AG08396 (cell line): ENCODE data around the gene SLC25A47.
A peak's percentile ranks its signal among the peaks of the same experiment; 100 is the strongest.
"Not testable (repeated sequence)": the region's sequence is repeated elsewhere in the genome, so short reads cannot be mapped to it uniquely, and the experiment has no call there.

Source experiments
- DNase-seq: peaks from one replicate; pipeline ENCODE4 v3.0.0; 2012; ENCODE audit warnings: low spot score, mixed read lengths

SLC25A47 gene

GRCh38 chr14:100325231-100325632 lies 2.1 kb downstream of the SLC25A47 start:
- no peak for DNase-seq

GRCh38 chr14:100325958-100326357 lies 2.8 kb downstream of the SLC25A47 start:
- no peak for DNase-seq

GRCh38 chr14:100327128-100327527 lies 4.0 kb downstream of the SLC25A47 start:
- no peak for DNase-seq

- no peak for DNase-seq
These were observed 5.5 kb downstream of the SLC25A47 start for GRCh38 chr14:100328495-100329163.

GRCh38 chr14:100329233-100330006 lies 6.3 kb downstream of the SLC25A47 start:
- no peak for DNase-seq

- DNase-seq: no peak
These were observed 6.8 kb downstream of the SLC25A47 start for GRCh38 chr14:100330007-100330344.

GRCh38 chr14:100330388-100330931 lies 7.3 kb downstream of the SLC25A47 start:
- no peak for DNase-seq

DNA sequence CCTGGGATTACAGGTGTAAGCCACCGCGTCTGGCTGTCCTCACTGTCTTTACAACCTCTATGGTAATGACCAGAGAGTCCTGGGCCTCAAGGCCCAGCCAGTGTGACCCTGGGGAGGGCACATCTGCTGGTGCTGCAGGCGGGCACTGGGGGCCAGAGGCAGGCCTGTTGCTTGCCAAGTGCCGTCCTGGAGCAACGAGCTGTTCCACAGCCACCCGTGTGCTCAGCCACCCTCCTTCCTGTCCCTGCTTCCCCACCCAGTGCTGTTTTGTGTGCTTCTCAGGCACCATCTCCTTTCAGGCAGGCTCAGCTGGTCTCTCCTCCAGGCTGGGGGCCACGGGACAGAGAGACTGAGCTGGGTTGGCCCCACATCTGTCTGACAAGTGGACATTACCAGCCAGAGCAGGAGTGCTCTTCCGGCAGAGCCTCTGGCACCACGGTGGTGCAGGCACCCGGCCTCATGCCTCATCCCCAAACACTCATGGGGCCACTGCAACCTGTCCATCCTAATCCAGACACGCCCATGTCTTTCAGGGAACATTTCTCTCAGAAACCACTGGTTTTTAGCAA lies 9.0 kb downstream of the SLC25A47 start:
- no peak for DNase-seq

DNA sequence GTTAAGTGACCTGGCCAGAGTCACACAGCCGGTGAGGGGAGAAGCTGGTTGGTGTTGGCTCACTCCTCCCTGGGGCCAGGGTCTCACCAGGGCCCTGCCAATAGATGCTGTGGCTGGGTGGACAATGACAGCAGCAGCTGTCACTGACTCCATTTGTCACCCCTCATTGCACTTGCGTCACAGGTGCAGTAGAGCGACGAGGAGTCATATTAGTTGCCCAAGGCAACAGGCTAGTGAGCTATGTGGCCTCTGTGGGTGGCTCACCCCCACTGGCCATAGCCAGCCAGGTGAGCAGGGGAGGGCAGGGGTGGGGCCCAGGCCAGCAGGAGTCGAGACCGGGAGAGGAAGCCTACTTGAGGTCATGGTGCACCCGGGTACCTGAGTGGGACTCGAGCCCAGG lies 9.7 kb downstream of the SLC25A47 start:
- no peak for DNase-seq

- no peak for DNase-seq
These were observed 10.2 kb downstream of the SLC25A47 start for GRCh38 chr14:100333311-100333710.

- no peak for DNase-seq
These were observed 10.7 kb downstream of the SLC25A47 start for GRCh38 chr14:100333827-100334226.

GRCh38 chr14:100334904-100335303 lies 11.8 kb downstream of the SLC25A47 start:
- DNase-seq: no peak

GRCh38 chr14:100336618-100337530 lies 13.7 kb downstream of the SLC25A47 start:
- no peak for DNase-seq

DNA sequence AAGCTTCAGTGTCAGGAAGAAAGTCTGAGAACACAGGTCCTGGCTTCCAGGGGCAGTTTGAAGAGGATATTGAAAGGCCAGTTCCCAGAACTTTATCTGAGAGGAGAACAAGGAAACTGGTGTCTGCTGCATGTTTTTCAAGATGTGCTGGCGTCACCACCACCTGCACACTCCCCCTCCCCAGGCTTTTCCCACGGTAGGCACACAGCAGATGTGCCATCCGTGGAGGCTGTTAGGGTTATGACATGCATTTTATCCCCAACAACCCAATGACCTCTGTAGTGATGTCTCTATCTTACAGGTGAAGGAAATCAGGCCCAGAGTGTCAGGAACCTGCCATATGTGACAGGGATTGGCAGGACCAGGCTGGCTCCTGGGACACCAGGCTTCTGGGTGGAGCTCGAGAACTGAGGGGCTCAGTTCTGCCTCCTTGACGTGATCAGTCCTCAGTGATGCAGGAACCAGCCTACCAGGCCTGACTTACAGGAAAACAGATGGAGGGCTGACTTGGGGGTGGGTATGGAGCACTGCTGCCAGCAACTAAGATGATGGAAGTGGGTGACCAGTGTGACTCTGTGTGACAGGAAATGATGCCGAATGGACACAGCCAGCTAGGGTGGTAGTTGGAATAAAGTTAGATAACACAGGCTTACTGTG lies 16.8 kb downstream of the SLC25A47 start:
- no peak for DNase-seq

- no peak for DNase-seq
These were observed 17.3 kb downstream of the SLC25A47 start for GRCh38 chr14:100340423-100340813.

DNA sequence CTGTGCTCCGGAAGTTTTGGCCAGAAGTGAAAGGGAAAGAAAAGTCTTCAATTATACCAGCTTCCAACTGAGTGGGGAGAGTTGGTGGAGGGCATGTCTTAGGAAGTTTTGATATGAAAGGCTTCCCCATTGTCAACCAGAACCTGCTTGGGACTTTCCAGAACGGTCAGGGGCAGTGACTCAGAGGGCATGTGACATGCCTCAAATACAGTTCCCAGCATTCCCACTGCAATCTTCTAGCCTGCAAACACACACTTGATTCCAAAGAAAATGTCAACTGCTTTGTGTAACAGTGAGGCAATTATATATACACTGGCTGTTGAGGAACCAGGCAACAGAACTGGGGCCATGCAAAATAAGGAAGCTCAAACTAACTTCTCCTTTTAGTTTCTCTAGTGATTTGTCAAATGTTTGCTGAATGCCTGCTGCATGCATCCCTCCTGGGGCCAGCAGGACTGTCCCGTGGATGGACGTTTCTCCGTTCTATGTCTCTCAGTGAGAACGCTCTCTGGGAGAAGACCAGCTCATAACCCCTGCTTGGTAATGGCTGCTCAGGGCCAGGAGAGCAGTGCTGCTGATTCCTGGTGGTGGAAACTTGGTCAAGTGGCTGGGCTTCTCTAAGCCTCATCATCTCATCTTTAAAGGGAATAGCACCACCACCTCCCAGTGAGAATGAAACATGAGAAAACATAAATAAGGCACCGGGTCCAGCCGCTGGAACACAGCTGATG lies 18.3 kb downstream of the SLC25A47 start:
- DNase-seq: peak; percentile 90

- DNase-seq: no peak
These were observed 19.1 kb downstream of the SLC25A47 start for GRCh38 chr14:100342195-100342594.

- not testable (repeated sequence) for DNase-seq
These were observed 19.7 kb downstream of the SLC25A47 start for GRCh38 chr14:100342826-100343225.

GRCh38 chr14:100344657-100345056 lies 21.5 kb downstream of the SLC25A47 start:
- DNase-seq: not testable (repeated sequence)

DNA sequence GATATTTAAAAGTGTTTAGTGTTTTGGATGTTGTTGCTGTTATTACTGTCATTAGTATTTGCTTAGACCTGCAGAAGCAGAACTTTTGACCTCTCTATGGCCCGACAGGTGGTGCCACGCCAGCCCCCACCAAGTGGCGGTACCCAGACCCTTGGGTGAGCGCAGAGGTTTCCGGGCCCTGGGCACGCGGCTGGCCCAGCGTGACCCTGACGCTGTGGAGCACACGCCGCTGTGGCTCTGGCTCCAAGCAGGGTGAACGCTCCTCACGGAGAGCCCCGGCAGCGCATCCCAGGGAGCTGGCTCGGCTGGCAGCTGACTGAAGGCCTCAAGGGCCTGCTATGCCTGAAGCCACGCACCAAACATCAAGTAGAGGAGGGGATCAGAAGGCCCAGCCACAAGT lies 22.6 kb downstream of the SLC25A47 start:
- DNase-seq: no peak
